GM12873 (cell line): ENCODE measurements around the gene PLXNC1.

Source experiments
- CTCF ChIP-seq: IDR thresholded peaks from 2 replicates; pipeline ENCODE4 v1.5.1; 2012; ENCODE audit warnings: low read depth, mild to moderate bottlenecking, moderate library complexity, low read length, control low read depth; ENCODE audit not compliant: insufficient read depth; ENCODE audit errors: missing control alignments

The PLXNC1 gene

GRCh38 chr12:94167756-94168416 lies 19.5 kb downstream of the PLXNC1 start:
- TF ChIP-seq CTCF, result no peak

- TF ChIP-seq CTCF, result no peak
Observed at GRCh38 chr12:94169495-94169894, 21.1 kb downstream of the PLXNC1 start.

- TF ChIP-seq CTCF, result no peak
Observed at GRCh38 chr12:94169966-94170689, 21.8 kb downstream of the PLXNC1 start.

GRCh38 chr12:94170690-94171594 lies 22.6 kb downstream of the PLXNC1 start:
- TF ChIP-seq CTCF, result no peak

GRCh38 chr12:94171595-94171930 lies 23.2 kb downstream of the PLXNC1 start:
- TF ChIP-seq CTCF, result no peak

GRCh38 chr12:94172031-94172430 lies 23.7 kb downstream of the PLXNC1 start:
- TF ChIP-seq CTCF, result no peak

- no peak for TF ChIP-seq CTCF
Observed at GRCh38 chr12:94172973-94173372, 24.6 kb downstream of the PLXNC1 start.
